ENCODE results near the gene SKA1. TPM values are rescaled to one million over a fixed set of nuclear protein-coding genes. Genes with fewer than 3 reads are reported as not detected.

Gene SKA1
- total RNA-seq, 2 experiments from 2014 or later, result 45.6 to 47.5 TPM

- Mint-ChIP-seq H3K4me1 (peaks cover 20% of the 10 kb centered on the region), H3K4me3 (no peak overlapping the region), H3K9me3 (ENCODE audit: low read depth) (no peaks in the 10 kb centered on the region), H3K36me3 (no peaks in the 10 kb centered on the region), H3K27me3 (peaks cover 23% of the 10 kb centered on the region), H3K27ac (no peak overlapping the region)
- DNase-seq (no peak), ATAC-seq (no peak)
- CTCF ChIA-PET, result interaction anchor here (1.1 kb wide), 1 partner anchor 14 kb away, joined by 3 read pairs; no protein-coding TSS in a partner anchor
Measured at GRCh38 chr18:50360611-50361010, 14.2 kb upstream of the SKA1 start.

- Mint-ChIP-seq H3K4me3 (no peak overlapping the region), H3K27ac (no peak overlapping the region), H3K36me3 (peaks cover 3% of the 10 kb centered on the region), H3K9me3 (ENCODE audit: low read depth) (peaks cover 4% of the 10 kb centered on the region), H3K4me1 (peaks cover 13% of the 10 kb centered on the region), H3K27me3 (peaks cover 34% of the 10 kb centered on the region)
- no peak for ATAC-seq
- CTCF ChIA-PET, result no interaction called here
- no peak for DNase-seq
Measured at GRCh38 chr18:50369672-50370071, 5.2 kb upstream of the SKA1 start.

- CTCF ChIA-PET, result interaction anchor here (2.3 kb wide), 1 partner anchor 15 kb away, joined by 11 read pairs; no protein-coding TSS in a partner anchor
- no peak overlapping the region for H3K27ac Mint-ChIP-seq
- no peak for DNase-seq
- H3K4me3 Mint-ChIP-seq, result no peak overlapping the region
- ATAC-seq, result no peak
- peaks cover 4% of the 10 kb centered on the region for H3K9me3 Mint-ChIP-seq (ENCODE audit: low read depth)
- H3K4me1 Mint-ChIP-seq, result peaks cover 24% of the 10 kb centered on the region
- peaks cover 10% of the 10 kb centered on the region for H3K36me3 Mint-ChIP-seq
- peaks cover 19% of the 10 kb centered on the region for H3K27me3 Mint-ChIP-seq
Measured at GRCh38 chr18:50372743-50373142, 2.1 kb upstream of the SKA1 start.

GRCh38 chr18:50373561-50374219 lies 1.2 kb upstream of the SKA1 start:
- Mint-ChIP-seq H3K4me1 (peaks cover 26% of the 10 kb centered on the region), H3K9me3 (ENCODE audit: low read depth) (peaks cover 4% of the 10 kb centered on the region), H3K27me3 (peaks cover 9% of the 10 kb centered on the region), H3K36me3 (peaks cover 14% of the 10 kb centered on the region), H3K4me3 (peak overlapping the region; percentile 96), H3K27ac (peak overlapping the region; percentile 94)
- no peak for DNase-seq
- CTCF ChIA-PET, result interaction anchor here (0.7 to 2.1 kb wide), 4 partner anchors 11 to 106 kb away, joined by 3 to 17 read pairs (median 5); no protein-coding TSS in a partner anchor
- no peak for ATAC-seq

GRCh38 chr18:50374220-50374752 lies 560 bp upstream of the SKA1 start:
- peaks cover 26% of the 10 kb centered on the region for H3K4me1 Mint-ChIP-seq
- H3K27me3 Mint-ChIP-seq, result peaks cover 5% of the 10 kb centered on the region
- ATAC-seq, result no peak
- CTCF ChIA-PET, result interaction anchor here (0.7 to 2.1 kb wide), 4 partner anchors 11 to 106 kb away, joined by 3 to 17 read pairs (median 5); no protein-coding TSS in a partner anchor
- H3K27ac Mint-ChIP-seq, result peak overlapping the region; percentile 94
- peaks cover 15% of the 10 kb centered on the region for H3K36me3 Mint-ChIP-seq
- DNase-seq, result no peak
- peak overlapping the region; percentile 96 for H3K4me3 Mint-ChIP-seq
- H3K9me3 Mint-ChIP-seq (ENCODE audit: low read depth), result peaks cover 4% of the 10 kb centered on the region

GRCh38 chr18:50377061-50377798 lies 2.4 kb downstream of the SKA1 start:
- no peaks in the 10 kb centered on the region for H3K9me3 Mint-ChIP-seq (ENCODE audit: low read depth)
- no peak overlapping the region for H3K27ac Mint-ChIP-seq
- H3K4me1 Mint-ChIP-seq, result peaks cover 26% of the 10 kb centered on the region
- peaks cover 25% of the 10 kb centered on the region for H3K36me3 Mint-ChIP-seq
- CTCF ChIA-PET, result interaction anchor here (0.6 to 2.5 kb wide), 2 partner anchors 18 to 20 kb away, joined by 3 to 10 read pairs; no protein-coding TSS in a partner anchor
- ATAC-seq (no peak), DNase-seq (no peak)
- no peak overlapping the region for H3K4me3 Mint-ChIP-seq
- no peaks in the 10 kb centered on the region for H3K27me3 Mint-ChIP-seq

GRCh38 chr18:50388988-50389387 lies 14.1 kb downstream of the SKA1 start:
- ATAC-seq (no peak), DNase-seq (no peak)
- no peaks in the 10 kb centered on the region for H3K27me3 Mint-ChIP-seq
- no peaks in the 10 kb centered on the region for H3K4me1 Mint-ChIP-seq
- peaks cover 71% of the 10 kb centered on the region for H3K36me3 Mint-ChIP-seq
- CTCF ChIA-PET, result interaction anchor here (0.6 to 1.2 kb wide), 2 partner anchors 10 to 879 kb away, joined by 3 read pairs; no protein-coding TSS in a partner anchor
- H3K27ac Mint-ChIP-seq, result no peak overlapping the region
- H3K4me3 Mint-ChIP-seq, result no peak overlapping the region
- H3K9me3 Mint-ChIP-seq (ENCODE audit: low read depth), result no peaks in the 10 kb centered on the region

GRCh38 chr18:50393802-50394201 lies 19.0 kb downstream of the SKA1 start:
- Mint-ChIP-seq H3K4me3 (no peak overlapping the region), H3K9me3 (ENCODE audit: low read depth) (no peaks in the 10 kb centered on the region), H3K36me3 (peaks cover 49% of the 10 kb centered on the region), H3K27me3 (peaks cover 11% of the 10 kb centered on the region), H3K4me1 (no peaks in the 10 kb centered on the region), H3K27ac (no peak overlapping the region)
- no peak for DNase-seq
- no peak for ATAC-seq
- CTCF ChIA-PET, result interaction anchor here (0.8 kb wide), 1 partner anchor 10 kb away, joined by 3 read pairs; no protein-coding TSS in a partner anchor

GRCh38 chr18:50395093-50395492 lies 20.2 kb downstream of the SKA1 start:
- ATAC-seq (no peak), DNase-seq (no peak)
- no peak overlapping the region for H3K27ac Mint-ChIP-seq
- CTCF ChIA-PET, result no interaction called here
- peaks cover 15% of the 10 kb centered on the region for H3K27me3 Mint-ChIP-seq
- H3K4me3 Mint-ChIP-seq, result no peak overlapping the region
- H3K36me3 Mint-ChIP-seq, result peaks cover 41% of the 10 kb centered on the region
- H3K4me1 Mint-ChIP-seq, result no peaks in the 10 kb centered on the region
- no peaks in the 10 kb centered on the region for H3K9me3 Mint-ChIP-seq (ENCODE audit: low read depth)

GRCh38 chr18:50396005-50396660 lies 21.3 kb downstream of the SKA1 start:
- H3K4me3 Mint-ChIP-seq, result no peak overlapping the region
- no peak overlapping the region for H3K27ac Mint-ChIP-seq
- DNase-seq (no peak), ATAC-seq (no peak)
- peaks cover 36% of the 10 kb centered on the region for H3K36me3 Mint-ChIP-seq
- H3K4me1 Mint-ChIP-seq, result no peaks in the 10 kb centered on the region
- peaks cover 22% of the 10 kb centered on the region for H3K27me3 Mint-ChIP-seq
- CTCF ChIA-PET, result no interaction called here
- H3K9me3 Mint-ChIP-seq (ENCODE audit: low read depth), result no peaks in the 10 kb centered on the region

GRCh38 chr18:50397023-50397422 lies 22.2 kb downstream of the SKA1 start:
- ATAC-seq, result no peak
- CTCF ChIA-PET, result no interaction called here
- no peak for DNase-seq
- H3K4me3 Mint-ChIP-seq, result no peak overlapping the region
- H3K4me1 Mint-ChIP-seq, result no peaks in the 10 kb centered on the region
- H3K27ac Mint-ChIP-seq, result no peak overlapping the region
- H3K36me3 Mint-ChIP-seq, result peaks cover 29% of the 10 kb centered on the region
- H3K9me3 Mint-ChIP-seq (ENCODE audit: low read depth), result no peaks in the 10 kb centered on the region
- H3K27me3 Mint-ChIP-seq, result peaks cover 30% of the 10 kb centered on the region

GRCh38 chr18:50398099-50398498 lies 23.3 kb downstream of the SKA1 start:
- Mint-ChIP-seq H3K36me3 (peaks cover 23% of the 10 kb centered on the region), H3K9me3 (ENCODE audit: low read depth) (no peaks in the 10 kb centered on the region), H3K27me3 (peaks cover 41% of the 10 kb centered on the region), H3K27ac (no peak overlapping the region), H3K4me3 (no peak overlapping the region), H3K4me1 (no peaks in the 10 kb centered on the region)
- ATAC-seq (no peak), DNase-seq (no peak)
- CTCF ChIA-PET, result no interaction called here

- Mint-ChIP-seq H3K27ac (no peak overlapping the region), H3K36me3 (peaks cover 15% of the 10 kb centered on the region), H3K27me3 (peaks cover 49% of the 10 kb centered on the region), H3K9me3 (ENCODE audit: low read depth) (no peaks in the 10 kb centered on the region), H3K4me1 (no peaks in the 10 kb centered on the region), H3K4me3 (no peak overlapping the region)
- no peak for DNase-seq
- CTCF ChIA-PET, result no interaction called here
- ATAC-seq, result no peak
Measured at GRCh38 chr18:50398947-50399346, 24.1 kb downstream of the SKA1 start.

Data from activated CD8-positive, alpha-beta memory T cell treated with anti-CD3 and anti-CD28 coated beads, Interleukin-2, amount 10 ng/mL, durations not matched to agents 7 days and 5 days (primary cell).